ENCODE measurements around the gene HS6ST2. TPM values are rescaled to one million over a fixed set of nuclear protein-coding genes. Genes with fewer than 3 reads are reported as not detected.

HS6ST2 gene
- total RNA-seq, 1 experiment from 2014 or later = 24.6 TPM

GRCh38 chrX:132802033-132802432 is 156.4 kb downstream of the HS6ST2 start:
- Histone ChIP-seq H3K27ac (ENCODE audit: low read depth, low read length) (no peak overlapping the region), H3K9me2 (ENCODE audit: insufficient read depth) (no peaks in the 10 kb centered on the region), H2AFZ (ENCODE audit: low read depth, low read length, poor library complexity, severe bottlenecking) (no peak overlapping the region), H3K79me2 (ENCODE audit: insufficient read depth, low read length) (no peaks in the 10 kb centered on the region), H3K9ac (ENCODE audit: low read length) (no peak overlapping the region), H3K36me3 (ENCODE audit: control insufficient read depth in 1 of 2, insufficient read depth in 2 of 2, low read length in 2 of 2) (no peaks in the 10 kb centered on the region), H3K27me3 (ENCODE audit: insufficient read depth, low read length) (no peaks in the 10 kb centered on the region), H3K4me3 (replicated peaks in 1 of 2; ENCODE audit: low read depth in 1 of 2, low read length in 2 of 2) (no peak overlapping the region), H3K4me1 (ENCODE audit: control insufficient read depth in 1 of 2, insufficient read depth in 2 of 2, low read length in 2 of 2) (no peaks in the 10 kb centered on the region), H4K20me1 (ENCODE audit: insufficient read depth) (no peaks in the 10 kb centered on the region), H3K9me3 (ENCODE audit: control insufficient read depth in 1 of 2, insufficient read depth in 1 of 2, low read depth in 1 of 2, low read length in 2 of 2) (no peaks in the 10 kb centered on the region), H3K4me2 (ENCODE audit: low read length) (no peak overlapping the region)
- BruUV-seq (replicated peaks) = no TSS peak
- ChIA-PET CTCF (no interaction called here), RAD21 (ENCODE audit: low non-redundant PET in 1 of 2, low total read pairs in 2 of 2, uncharacterized antibody in 2 of 2, unreplicated experiment in 2 of 2) (no interaction called here), POLR2A (no interaction called here)
- TF ChIP-seq POLR2A (IDR thresholded peaks at IDR 0.05; ENCODE audit: borderline replicate concordance, extremely low read depth, insufficient read depth, insufficient read length) (no peak), FOSL1 (IDR thresholded peaks at IDR 0.05; ENCODE audit: low read depth) (no peak), MAX (IDR thresholded peaks at IDR 0.05) (no peak), ATF3 (IDR thresholded peaks at IDR 0.05) (no peak), ZFX (IDR thresholded peaks at IDR 0.05) (no peak)
- no peak for ATAC-seq
- intact Hi-C loops (cut with micrococcal nuclease) = no loop called here
- no peak for DNase-seq (ENCODE audit: low read depth, low spot score)

- H3K27me3 ChIP-seq (ENCODE audit: insufficient read depth, low read length) = no peaks in the 10 kb centered on the region
- ChIA-PET POLR2A (no interaction called here), CTCF (no interaction called here), RAD21 (ENCODE audit: low non-redundant PET in 1 of 2, low total read pairs in 2 of 2, uncharacterized antibody in 2 of 2, unreplicated experiment in 2 of 2) (no interaction called here)
- H3K9me2 ChIP-seq (ENCODE audit: insufficient read depth) = no peaks in the 10 kb centered on the region
- H3K79me2 ChIP-seq (ENCODE audit: insufficient read depth, low read length) = no peaks in the 10 kb centered on the region
- no peak overlapping the region for H3K4me3 ChIP-seq (replicated peaks in 1 of 2; ENCODE audit: low read depth in 1 of 2, low read length in 2 of 2)
- TF ChIP-seq SIN3A (IDR thresholded peaks at IDR 0.05; ENCODE audit: low read depth) (no peak), SP1 (IDR thresholded peaks at IDR 0.05; ENCODE audit: low read depth) (no peak), RAD21 (IDR thresholded peaks at IDR 0.05; ENCODE audit: low read depth) (no peak), CBX3 (IDR thresholded peaks at IDR 0.05; ENCODE audit: low read depth) (no peak), ZNF274 (IDR thresholded peaks at IDR 0.05; ENCODE audit: low read depth, low read length) (no peak), SRF (IDR thresholded peaks at IDR 0.05; ENCODE audit: low read depth) (no peak), REST (IDR thresholded peaks at IDR 0.05; ENCODE audit: low read depth) (no peak), TCF7L2 (IDR thresholded peaks at IDR 0.05; ENCODE audit: borderline replicate concordance, extremely low read depth, insufficient read depth, insufficient read length) (no peak)
- no peak overlapping the region for H3K4me2 ChIP-seq (ENCODE audit: low read length)
- H3K4me1 ChIP-seq (ENCODE audit: control insufficient read depth in 1 of 2, insufficient read depth in 2 of 2, low read length in 2 of 2) = no peaks in the 10 kb centered on the region
- H4K20me1 ChIP-seq (ENCODE audit: insufficient read depth) = no peaks in the 10 kb centered on the region
- no peak overlapping the region for H2AFZ ChIP-seq (ENCODE audit: low read depth, low read length, poor library complexity, severe bottlenecking)
- H3K36me3 ChIP-seq (ENCODE audit: control insufficient read depth in 1 of 2, insufficient read depth in 2 of 2, low read length in 2 of 2) = no peaks in the 10 kb centered on the region
- H3K9ac ChIP-seq (ENCODE audit: low read length) = no peak overlapping the region
- ATAC-seq = no peak
- no peaks in the 10 kb centered on the region for H3K9me3 ChIP-seq (ENCODE audit: control insufficient read depth in 1 of 2, insufficient read depth in 1 of 2, low read depth in 1 of 2, low read length in 2 of 2)
- BruUV-seq (replicated peaks) = no TSS peak
- no peak for DNase-seq (ENCODE audit: low read depth, low spot score)
- H3K27ac ChIP-seq (ENCODE audit: low read depth, low read length) = no peak overlapping the region
- intact Hi-C loops (cut with micrococcal nuclease) = no loop called here
Measured at GRCh38 chrX:132795181-132795580, 163.2 kb downstream of the HS6ST2 start.

Measured in HCT116 (cell line).